ENCODE data around the gene FKBP4.

Gene FKBP4

DNA sequence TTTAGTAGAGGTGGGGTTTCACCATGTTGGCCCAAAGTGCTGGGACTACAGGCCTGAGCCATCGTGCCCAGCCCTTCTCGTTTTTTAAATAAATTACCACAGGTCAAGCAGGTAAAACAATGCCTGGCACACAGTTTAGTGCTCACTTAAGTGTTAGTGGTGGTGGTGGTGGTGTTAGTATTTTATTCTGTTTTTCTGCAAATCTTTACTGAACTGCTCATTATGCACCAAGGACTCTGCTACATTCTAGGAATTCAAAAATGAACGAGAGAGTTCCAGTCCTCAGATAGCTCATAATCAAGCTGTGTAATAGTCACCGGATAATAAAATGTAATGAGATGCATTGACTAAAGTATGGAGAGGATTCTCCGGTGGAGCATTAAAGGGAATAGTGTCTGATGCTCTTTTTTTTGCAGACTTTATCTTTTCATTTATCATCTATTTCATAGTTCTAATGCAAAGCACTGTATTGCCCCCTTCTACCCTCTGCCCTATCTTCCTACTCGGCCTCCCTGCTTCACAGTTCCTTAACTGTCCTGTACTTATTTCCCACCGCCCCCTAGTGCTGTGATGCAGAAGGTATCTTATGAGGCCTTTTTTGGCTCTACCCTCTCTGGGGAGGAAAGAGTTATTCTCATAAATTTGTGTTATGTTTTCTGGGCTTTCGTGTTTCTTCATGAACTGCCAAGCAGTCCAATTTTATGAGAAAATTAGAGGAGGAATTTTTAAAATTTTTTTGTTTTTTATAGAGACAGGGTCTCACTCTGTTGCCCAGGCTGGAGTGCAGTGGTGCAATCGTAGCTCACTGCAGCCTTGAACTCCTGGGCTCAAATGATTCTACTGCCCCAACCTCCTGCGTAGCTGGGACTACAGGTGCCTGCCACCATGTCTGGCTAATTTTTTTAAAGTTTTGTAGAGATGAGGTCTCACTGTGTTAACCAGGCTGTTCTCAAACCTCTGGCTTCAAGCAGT, 18.7 kb downstream of the FKBP4 start:
- peak; percentile 73 for DNase-seq (ENCODE audit: low spot score)

DNA sequence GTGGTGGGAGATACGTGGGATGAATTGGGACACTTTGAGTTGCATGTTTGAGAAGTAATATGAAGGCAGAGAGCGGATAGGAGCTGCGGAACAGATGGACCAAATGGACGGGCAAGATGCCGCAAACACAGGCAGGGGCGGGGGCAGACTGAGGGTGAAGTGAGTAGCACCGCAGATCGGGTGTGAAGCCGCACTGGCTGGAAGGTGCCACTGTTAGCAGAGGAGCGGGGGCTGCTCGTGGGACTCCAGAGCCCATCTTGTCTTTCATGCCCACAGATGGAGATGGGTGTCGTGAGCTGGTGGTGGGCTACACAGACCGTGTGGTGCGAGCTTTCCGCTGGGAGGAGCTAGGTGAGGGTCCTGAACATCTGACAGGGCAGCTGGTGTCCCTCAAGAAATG, 25.0 kb downstream of the FKBP4 start:
- DNase-seq (ENCODE audit: low spot score), result no peak

DNA sequence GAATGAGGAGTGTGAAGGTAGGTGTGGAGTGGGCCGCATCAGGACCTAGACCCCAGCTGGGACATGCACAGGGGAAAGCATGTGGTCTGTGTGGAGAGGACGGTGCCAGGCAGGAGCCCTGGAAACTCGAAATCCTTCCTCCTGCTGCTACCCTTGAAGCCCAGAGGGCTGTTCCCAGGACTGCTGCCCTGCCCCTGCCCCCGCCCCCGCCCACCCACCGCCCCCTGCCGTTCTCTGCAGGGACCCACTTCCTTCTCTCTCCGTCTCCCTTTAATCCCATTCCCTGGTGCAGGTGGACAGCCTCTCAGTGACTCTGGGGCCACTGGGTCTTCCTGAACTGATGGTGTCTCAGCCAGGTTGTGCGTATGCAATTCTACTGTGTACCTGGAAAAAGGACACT, 25.7 kb downstream of the FKBP4 start:
- DNase-seq (ENCODE audit: low spot score), result no peak

DNA sequence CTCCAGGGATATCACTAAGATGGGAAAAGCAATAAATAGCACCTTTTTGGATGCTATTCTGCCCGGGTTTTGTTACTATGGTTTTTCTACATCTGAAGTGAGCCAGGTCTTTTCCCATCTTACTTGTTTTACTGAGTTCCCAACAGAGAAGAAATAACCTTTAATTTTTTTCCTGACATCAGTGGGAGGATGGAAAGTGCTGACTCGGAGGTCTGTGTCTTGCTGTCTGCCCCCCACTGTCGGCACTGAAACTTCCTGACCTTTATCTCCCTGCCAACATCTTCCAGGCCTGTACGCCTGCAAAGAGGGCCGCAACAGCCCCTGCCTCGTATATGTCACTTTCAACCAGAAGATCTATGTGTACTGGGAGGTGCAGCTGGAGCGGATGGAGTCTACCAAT, 28.7 kb downstream of the FKBP4 start:
- DNase-seq (ENCODE audit: low spot score), result no peak

DNA sequence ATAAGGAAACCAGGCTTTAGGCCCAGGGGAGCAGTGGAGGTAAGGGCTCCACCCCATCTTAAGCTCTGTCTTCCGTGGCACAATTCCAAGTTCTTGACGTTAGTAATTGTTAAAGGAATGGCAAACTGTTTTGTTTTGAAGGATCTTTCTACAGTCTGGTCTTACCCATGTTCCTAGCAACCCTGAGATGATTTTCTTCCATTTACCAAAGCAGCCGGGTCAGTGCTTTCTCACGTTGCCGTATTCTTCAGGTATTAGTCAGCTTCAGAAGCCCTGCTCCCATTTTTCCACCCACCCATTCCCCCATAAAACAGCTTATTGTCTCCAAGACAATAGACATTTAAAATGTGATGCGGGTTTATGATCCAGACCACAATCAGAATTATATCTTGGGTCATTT, 29.8 kb downstream of the FKBP4 start:
- DNase-seq (ENCODE audit: low spot score), result no peak

DNA sequence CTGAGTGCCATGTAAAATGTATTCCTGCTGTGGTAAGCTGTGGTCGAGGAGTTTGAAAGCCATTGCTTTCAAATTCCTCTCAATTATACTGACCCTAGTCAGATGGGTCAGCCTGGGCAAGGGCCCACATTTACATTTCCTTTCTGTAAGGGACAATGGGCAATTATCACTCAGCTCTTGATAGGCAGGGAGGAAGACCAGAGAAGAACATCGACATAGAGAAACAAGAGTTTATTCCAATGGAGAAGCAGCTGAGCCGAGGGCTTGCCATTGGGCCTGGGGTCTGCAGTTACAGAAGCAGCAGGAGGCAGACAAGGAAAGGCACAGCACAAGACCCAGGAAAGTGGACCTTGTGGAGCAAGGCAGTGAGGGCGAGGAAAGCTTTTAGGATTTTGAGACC, 30.4 kb downstream of the FKBP4 start:
- DNase-seq (ENCODE audit: low spot score), result no peak

DNA sequence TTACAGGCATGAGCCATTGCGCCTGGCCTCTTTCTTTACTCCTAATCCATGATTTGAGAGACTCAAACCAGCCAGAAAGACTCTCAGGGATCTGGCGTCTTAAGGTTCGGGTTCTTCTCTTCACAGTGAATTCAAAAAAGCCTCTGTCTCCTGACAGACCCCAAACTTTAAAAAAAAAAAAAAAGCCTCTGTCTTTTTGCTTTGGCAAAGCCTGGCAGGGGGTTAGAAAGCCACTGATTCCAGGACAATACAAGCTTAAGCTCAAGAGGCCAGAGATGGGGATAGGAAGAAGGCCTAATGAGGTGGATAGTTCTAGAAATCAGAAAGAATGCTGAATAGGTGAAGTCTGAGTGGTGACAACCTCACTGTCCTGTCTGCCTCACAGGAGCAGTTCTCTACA, 31.3 kb downstream of the FKBP4 start:
- no peak for DNase-seq (ENCODE audit: low spot score)

DNA sequence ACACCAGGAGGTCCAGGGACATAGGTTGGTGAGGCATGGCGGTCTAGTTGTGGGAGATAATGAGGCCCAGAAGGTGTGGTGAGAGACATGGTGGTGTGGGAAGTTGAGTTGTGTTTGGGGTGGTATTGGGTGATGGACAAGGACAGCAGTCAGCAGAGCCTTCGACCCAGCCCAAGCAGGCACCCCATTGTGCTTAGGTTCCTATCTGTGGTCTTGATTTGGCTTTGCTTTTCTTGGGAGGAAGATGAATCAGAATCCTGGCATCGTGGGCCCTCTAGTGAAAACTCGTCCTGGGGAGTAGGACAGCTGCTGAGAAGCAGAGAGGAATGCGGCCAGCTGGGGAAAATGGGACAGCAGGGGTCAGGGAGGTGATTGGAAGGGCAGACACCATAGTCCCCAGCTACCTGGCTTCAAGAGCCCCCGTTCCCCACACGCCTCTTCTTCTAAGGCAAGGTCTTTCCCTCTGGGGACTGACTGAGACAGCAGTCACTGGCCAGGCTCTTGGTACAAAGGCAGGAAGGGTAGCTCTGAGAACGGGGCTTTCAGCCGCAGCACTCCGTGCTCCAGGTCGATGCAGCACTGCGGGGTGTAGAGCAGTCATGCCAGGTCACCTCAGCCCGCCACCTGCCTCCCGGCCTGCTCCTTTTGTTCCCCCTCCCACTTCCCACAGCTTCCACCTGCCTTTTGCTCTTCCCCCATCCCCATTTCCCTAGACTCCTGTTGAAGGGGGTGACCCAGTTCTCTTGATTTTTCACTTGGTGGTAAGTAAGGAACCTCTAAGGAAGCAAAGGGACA, 32.1 kb downstream of the FKBP4 start:
- no peak for DNase-seq (ENCODE audit: low spot score)

DNA sequence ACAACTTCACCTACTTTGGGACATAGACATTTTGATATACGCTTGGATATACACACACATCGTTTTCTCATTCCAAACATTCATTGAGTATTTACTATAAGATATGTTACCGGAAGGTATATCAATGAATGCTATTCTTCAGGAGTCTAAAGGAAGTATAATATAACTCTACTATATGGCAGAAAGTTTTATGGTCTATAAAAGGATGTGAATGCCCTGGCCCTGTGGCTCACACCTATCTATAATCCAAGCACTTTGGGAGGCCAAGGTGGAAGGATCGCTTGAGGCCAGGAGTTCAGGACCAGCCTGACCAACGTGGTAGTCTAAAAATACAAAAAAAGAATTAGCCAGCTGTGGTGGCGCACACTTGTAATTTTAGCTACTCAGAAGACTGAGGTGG, 34.5 kb downstream of the FKBP4 start:
- DNase-seq (ENCODE audit: low spot score), result no peak

DNA sequence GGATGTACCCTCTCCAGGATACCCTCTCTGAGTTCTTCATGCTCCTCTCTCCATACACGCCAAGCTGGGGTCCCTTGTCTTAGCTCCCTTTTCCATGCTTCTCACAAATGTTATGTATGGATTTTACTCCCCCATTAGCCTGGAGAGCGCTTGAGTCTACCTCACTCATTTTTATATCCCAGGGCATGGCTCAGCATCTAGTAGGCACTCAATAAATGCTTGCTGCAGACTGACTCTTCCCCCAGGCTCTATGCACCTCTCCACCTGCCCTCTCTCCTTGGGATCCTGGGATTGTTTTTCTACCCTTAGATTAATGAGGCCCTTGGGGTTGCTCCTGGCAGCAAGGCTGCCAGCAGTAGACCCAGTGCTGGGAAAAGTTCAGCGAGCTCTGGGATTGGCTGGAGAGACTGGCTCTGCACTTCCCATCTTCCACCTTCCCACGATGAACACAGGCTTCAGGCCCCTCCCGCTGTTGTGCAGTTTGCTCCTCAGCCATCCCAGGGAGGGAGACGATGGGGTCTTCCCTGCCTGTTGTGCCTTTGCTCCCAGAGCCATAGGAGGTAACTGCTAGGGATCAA, 37.9 kb downstream of the FKBP4 start:
- DNase-seq (ENCODE audit: low spot score), result no peak

DNA sequence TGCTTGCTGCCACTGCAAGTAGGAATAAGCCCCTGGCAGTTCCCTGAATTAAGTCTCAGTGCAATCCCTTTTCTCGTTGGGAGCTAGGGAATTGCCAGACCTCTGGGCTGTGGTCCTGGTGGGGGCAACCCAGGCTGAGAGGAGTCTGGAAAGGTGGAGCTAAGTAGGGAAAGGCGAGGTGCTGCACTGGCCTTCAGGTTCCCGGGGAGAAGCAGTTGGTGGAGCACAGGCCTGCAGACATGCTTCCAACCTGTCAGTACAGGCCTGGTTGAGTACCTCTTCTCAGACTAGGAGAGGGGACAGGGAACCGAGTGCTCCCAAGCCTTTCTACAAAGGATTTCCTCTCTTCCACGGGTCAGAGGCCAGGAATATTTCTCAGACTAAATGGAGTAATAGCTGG, 38.6 kb downstream of the FKBP4 start:
- DNase-seq (ENCODE audit: low spot score), result no peak

DNA sequence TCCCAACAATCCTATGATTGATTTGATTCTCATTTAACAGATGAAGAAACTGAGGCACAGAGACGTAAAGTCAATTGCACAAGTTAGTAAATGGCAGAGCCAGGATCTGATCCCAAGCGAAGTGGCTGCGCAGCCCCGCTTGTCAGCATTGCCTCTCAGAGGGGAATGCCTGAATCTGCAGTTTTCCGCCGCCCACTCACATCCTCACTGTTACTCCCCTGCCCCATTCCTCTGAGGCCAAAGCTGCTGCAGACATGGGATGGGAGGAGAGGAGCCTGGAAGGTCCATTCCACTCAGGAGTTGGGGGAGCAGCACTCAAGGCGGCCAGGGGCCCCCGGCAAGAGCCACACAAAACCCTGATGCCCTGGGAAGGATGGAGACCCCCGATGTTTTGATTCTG, 39.0 kb downstream of the FKBP4 start:
- DNase-seq (ENCODE audit: low spot score), result no peak

DNA sequence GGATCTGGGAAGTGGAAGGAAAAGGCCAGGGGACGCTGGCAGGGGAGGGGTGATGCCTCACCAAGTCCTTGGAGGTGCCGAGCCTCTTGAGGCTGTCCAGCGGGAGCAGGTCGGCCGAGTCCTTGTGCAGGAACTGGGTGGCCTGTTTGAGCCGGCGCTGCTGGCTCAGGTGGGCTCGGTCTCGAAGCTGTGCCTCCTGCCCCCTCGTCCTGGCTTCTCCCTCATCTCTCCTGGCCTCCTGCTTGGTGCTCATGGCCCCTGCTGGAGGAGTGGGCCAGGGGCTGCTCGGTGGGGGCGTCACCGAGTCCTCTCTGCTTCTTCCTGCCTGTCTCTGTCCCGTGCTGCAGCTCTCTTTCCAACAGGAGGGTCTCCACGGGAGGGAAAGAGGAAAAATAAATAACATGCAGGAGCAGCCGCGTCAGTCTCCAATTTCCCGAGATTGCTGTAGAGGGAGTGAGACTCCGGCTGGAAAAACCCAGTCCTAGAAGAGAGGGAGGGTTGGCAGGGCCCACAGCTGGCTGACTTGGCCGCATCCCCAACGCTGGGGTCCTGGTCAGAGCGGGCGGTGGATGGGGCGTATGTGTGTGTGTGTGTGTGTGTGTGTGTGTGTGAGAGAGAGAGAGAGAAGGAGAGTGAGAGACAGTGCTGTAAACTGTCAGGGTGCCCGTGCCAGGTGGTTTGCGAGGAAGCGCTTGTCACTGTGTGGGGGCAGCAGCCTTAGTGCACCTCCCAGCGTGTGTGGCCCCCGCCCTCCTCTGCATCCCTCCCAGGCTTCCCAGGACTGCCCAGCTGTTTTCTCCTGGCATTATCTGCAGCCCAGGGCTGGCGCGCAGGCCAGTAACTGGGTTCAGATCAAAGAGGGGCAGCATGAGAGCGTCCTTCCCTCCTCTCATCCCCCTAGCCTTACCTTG, 40.1 kb downstream of the FKBP4 start, which contains the start of gene NRIP2:
NRIP2 (minus strand) TSS at position 455 of the 911 bp plus-strand sequence; CDS start at position 403, 52 bp downstream.
- peak; percentile 55 for DNase-seq (ENCODE audit: low spot score)

DNA sequence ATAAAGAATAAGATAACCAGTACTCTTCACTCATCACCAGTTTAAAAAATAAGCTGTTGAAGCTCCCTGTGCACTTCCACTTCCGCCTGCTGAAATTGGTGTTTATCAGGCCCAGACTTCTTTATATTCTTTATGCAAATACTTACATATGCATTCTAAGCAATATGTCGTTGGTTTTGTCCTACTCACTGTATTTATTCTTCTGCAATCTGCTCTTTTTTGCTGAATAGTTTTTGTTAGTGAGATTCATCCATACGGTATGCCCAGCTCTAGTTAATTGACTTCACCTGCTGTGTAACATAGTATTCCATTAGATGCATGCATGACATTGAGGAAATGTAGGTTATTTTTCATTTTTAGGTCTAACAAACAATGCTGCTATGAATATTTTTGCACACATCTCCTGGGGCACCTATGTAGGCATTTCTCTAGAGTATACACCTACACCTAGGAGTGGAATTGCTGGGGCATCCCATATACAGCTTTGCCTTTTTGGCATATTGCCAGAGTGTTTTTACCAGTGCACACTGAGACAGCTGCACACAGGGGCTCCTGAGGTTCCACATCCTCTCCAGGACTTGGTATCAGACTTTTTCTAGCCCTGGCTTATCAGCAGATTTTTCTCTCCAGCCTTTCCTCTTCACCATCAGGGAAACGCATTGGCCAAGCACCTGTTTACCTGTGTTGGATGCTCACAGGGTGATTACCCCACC, 41.1 kb downstream of the FKBP4 start:
- DNase-seq (ENCODE audit: low spot score), result no peak

DNA sequence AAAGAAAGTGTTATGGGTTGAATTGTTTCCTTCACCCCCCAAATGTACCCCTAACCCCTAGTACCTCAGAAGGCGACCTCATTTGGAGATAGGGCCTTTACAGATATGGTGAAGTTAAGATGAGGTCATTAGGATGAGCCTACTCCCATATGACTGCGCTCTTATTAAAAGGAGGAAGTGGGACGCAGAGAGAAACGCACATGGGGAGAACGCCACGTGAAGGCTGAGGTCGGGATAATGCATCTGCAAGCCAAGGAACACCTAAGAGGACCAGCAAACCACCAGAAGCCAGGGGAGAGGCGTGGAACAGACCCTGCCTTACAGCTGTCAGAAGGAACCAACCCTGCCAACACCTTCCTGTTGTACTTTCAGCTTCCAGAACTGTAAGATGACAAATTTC, 41.8 kb downstream of the FKBP4 start:
- DNase-seq (ENCODE audit: low spot score), result no peak

DNA sequence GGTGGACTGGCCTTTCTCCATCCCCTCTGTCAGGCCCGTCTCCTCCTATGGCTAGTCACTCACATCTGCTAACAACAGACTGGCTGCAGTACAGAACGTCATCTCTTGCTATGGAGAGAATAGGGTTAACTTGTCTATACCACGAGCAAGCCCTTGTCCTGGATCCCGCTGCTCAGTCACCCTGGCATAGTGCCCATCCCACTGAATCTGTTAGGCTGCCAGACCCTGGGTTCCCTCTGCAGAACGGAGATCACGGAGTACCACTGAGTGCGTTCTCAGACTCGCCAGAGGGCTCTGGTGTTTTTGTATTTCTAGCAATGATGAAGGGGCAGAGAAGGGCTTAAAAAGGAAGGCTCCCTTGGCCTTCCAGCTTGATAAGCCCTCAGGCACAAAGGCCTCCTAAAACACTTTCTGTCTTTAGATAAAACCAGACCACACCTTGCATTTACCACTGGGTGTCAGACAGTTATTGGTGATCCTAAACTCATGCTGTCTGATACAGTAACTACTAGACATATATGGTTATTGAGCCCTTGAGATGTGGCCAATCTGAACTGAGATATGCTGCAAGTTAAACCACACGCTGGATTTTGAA, 46.4 kb downstream of the FKBP4 start:
- DNase-seq (ENCODE audit: low spot score), result no peak

DNA sequence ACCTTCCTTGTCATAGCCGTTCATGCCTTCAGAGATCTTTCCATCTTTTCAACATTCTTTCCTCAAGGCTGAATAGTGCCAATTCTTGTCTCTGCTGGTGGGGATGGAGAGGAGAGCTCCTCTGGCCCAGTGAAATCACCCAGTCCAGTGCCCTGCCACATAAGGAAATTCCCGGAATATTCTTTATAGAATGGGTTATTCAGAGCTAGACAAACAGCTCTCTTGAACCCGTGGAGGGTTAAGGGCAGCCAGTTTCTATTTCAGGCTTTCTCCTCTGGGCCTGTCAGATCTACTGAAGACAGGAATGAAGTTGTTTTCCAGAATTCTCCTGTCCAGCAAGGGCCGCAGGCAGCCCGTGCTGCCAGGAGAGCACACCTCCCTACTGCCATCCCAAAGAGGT, 48.2 kb downstream of the FKBP4 start:
- no peak for DNase-seq (ENCODE audit: low spot score)

DNA sequence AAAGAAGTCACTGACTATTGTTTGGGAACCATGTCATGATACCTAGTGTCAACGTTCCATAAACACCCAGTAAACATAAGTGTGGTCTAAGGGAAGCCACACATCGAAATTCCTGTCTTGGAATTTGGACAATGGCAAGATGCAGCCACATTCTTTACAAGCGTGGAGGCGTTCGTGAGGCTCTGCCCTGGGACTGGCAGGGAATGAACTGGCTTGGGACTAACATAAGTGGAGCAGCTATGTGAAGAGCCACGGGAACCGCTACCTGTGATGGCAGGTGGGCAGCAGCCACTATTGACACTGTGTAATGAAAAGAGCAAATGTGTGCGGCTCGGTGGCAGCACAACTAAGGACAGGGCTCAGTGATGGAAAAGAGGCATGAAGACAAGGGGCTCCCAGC, 50.0 kb downstream of the FKBP4 start:
- peak; percentile 29 for DNase-seq (ENCODE audit: low spot score)

DNA sequence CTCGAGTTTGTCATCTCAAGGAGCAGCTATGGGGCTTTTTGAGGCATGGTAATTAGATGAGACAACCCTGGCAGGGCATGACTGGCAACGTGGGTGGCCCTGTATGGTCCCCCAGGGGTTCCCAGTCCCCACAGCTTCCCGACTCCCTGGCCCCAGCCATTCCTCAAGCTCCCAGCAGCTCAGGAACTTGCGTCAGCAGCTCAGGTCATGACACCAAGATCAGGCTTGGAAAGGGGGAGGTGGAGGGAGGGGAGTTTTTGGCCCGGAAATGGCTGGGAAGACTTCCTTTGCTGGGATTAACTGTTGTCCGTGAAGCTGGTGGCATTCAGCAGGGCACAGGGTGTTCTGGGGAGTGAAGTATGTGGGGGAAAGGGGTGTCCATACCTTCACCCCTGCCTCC, 50.5 kb downstream of the FKBP4 start:
- DNase-seq (ENCODE audit: low spot score), result peak; percentile 56

DNA sequence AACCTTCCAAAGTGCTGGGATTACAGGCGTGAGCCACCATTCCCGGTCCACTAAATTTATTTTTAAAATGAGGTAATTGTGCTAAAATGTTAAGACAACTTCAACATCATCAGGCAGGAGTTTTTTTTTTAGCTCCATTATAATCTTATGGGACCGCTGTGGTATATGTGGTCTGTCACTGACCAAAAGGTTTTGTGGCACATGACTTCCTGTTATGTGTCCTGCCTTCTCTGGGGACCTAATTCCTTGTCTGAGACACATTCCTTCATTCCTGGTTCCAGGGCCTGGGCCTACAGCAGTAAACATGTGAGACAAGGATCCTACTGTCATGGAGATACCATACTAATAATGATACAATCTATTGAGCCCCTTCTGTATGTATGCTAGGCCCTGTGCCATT, 57.2 kb downstream of the FKBP4 start:
- DNase-seq (ENCODE audit: low spot score), result no peak

DNA sequence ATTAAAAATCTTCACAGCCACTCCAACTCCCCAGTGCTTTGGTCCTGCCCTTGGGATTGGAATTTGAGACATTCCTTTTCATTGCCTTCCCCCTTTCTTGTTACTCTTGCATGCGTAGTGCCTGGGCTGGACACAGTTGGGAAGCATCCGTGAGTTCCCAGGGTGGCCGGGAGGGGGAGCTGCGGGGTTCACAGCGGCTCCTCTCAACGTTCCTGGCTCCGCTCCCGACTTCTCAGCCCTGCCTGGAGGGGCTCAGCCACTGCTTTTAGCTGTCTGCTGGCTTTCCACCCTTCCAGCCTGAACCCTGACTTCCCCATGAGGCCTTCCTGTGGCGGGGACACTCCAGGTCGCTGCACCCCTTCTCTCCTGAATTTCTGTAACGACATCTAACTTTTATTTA, 58.9 kb downstream of the FKBP4 start:
- DNase-seq (ENCODE audit: low spot score), result peak; percentile 92
